ENCODE measurements around the gene GATAD2A. TPM values are rescaled to one million over a fixed set of nuclear protein-coding genes. Genes with fewer than 3 reads are reported as not detected.

The GATAD2A gene
- total RNA-seq, 4 donors from 2014 or later: 17.7 to 51.4 (median 40.1) TPM

- no peak for TF ChIP-seq POLR2A (IDR thresholded peaks at IDR 0.05)
- TF ChIP-seq CTCF (IDR thresholded peaks at IDR 0.05 in 4 of 5, conservative IDR thresholded peaks at IDR 0.05 in 1 of 5): no peak
- H3K4me3 ChIP-seq: no peak overlapping the region
- no peak for DNase-seq
Observed at GRCh38 chr19:19527371-19527656, 121.8 kb downstream of the GATAD2A start.

GRCh38 chr19:19527674-19528625 is 122.5 kb downstream of the GATAD2A start:
- in situ Hi-C loops (cut with MboI; ENCODE audit: low sequenced_read_pairs in 4 of 4) (loop anchor here in 3 of 4 donors (10.0 to 25.0 kb wide), 3 partner anchors 117 to 434 kb away; partner anchors contain the start of gene GMIP (in 1 of the 3)), intact Hi-C loops (cut with DNase I; ENCODE audit: low total_unique reads) (no loop called here)
- Histone ChIP-seq H3K27ac (no peak overlapping the region), H3K9me3 (no peaks in the 10 kb centered on the region), H3K36me3 (peaks cover 0 to 21% of the 10 kb centered on the region in 2 donors), H3K4me1 (peaks cover 8 to 11% of the 10 kb centered on the region in 2 donors), H3K27me3 (no peaks in the 10 kb centered on the region), H3K4me3 (no peak overlapping the region)
- no peak for ATAC-seq
- TF ChIP-seq POLR2A (IDR thresholded peaks at IDR 0.05): no peak
- TF ChIP-seq CTCF (IDR thresholded peaks at IDR 0.05 in 4 of 5, conservative IDR thresholded peaks at IDR 0.05 in 1 of 5): no peak
- DNase-seq: no peak

More at GRCh38 chr19:19527371-19527656, 121.8 kb downstream of the GATAD2A start:
- ATAC-seq: no peak
- Histone ChIP-seq H3K27me3 (no peaks in the 10 kb centered on the region), H3K9me3 (no peaks in the 10 kb centered on the region), H3K27ac (no peak overlapping the region), H3K4me1 (peaks cover 12 to 13% of the 10 kb centered on the region in 2 donors), H3K36me3 (peaks cover 0 to 21% of the 10 kb centered on the region in 2 donors)
- intact Hi-C loops (cut with DNase I; ENCODE audit: low total_unique reads) (no loop called here), in situ Hi-C loops (cut with MboI; ENCODE audit: low sequenced_read_pairs in 4 of 4) (loop anchor here in 3 of 4 donors (10.0 to 25.0 kb wide), 3 partner anchors 117 to 435 kb away; partner anchors contain the start of gene GMIP (in 1 of the 3))

- Histone ChIP-seq H3K9me3 (no peaks in the 10 kb centered on the region), H3K27ac (no peak within 1 kb of the TSS), H3K4me1 (peaks cover 5 to 7% of the 10 kb centered on the region in 2 donors), H3K4me3 (no peak within 1 kb of the TSS), H3K27me3 (no peaks in the 10 kb centered on the region), H3K36me3 (peaks cover 0 to 21% of the 10 kb centered on the region in 2 donors)
- ATAC-seq (no peak), DNase-seq (no peak)
- intact Hi-C loops (cut with DNase I; ENCODE audit: low total_unique reads): no loop called here
- no peak for TF ChIP-seq POLR2A (IDR thresholded peaks at IDR 0.05)
- TF ChIP-seq CTCF (IDR thresholded peaks at IDR 0.05 in 4 of 5, conservative IDR thresholded peaks at IDR 0.05 in 1 of 5): no peak
- in situ Hi-C loops (cut with MboI; ENCODE audit: low sequenced_read_pairs in 4 of 4): loop anchor here in 3 of 4 donors (10.0 to 25.0 kb wide), 3 partner anchors 116 to 433 kb away; partner anchors contain the start of gene GMIP (in 1 of the 3)
Observed at GRCh38 chr19:19528721-19529490, 123.4 kb downstream of the GATAD2A start, which contains the start of gene YJEFN3. Gene YJEFN3, plus strand, starts transcription at chr19:19528911. Its CDS starts 22 bp downstream, at chr19:19528933.

DNA sequence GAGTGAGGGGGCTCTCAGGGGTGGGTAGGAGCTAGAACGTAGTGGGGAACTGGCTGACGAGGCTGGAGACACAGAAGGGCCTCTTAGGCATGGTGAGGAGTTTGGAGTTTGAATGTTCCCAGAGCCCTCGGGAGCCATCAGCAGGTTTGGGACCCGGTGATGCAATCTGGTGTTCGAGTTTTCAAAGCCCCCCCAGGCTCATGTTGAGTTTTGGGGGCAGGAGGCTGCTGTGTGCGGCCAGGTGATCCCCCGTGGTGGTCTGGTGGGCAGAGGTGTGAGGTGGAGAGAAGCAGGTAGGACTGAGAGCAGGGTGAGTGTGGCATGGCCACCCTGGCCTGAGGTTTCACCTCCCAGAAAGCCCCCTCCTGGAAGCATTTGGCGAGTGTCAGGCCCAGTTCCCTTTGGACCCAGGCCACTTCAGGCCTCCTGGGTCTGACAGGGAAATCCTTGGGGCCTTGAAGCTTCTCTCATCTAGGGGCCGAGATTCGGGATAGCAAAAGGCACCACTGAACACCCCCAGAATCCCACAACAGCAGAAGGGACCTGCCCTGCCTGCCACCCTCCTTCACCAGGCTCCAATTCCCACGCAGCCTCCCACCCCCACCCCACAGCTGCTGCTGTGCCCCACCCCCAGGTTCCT is 124.4 kb downstream of the GATAD2A start:
- no peak for TF ChIP-seq CTCF (IDR thresholded peaks at IDR 0.05 in 4 of 5, conservative IDR thresholded peaks at IDR 0.05 in 1 of 5)
- intact Hi-C loops (cut with DNase I; ENCODE audit: low total_unique reads) (no loop called here), in situ Hi-C loops (cut with MboI; ENCODE audit: low sequenced_read_pairs in 4 of 4) (loop anchor here (5.0 to 25.0 kb wide), 5 partner anchors 112 to 432 kb away; partner anchors contain the start of gene GMIP (in 3 of the 4))
- Histone ChIP-seq H3K9me3 (no peaks in the 10 kb centered on the region), H3K27ac (no peak overlapping the region), H3K4me1 (peaks cover 5 to 7% of the 10 kb centered on the region in 2 donors), H3K27me3 (no peaks in the 10 kb centered on the region), H3K4me3 (no peak overlapping the region), H3K36me3 (peaks cover 0 to 17% of the 10 kb centered on the region in 2 donors)
- DNase-seq (no peak), ATAC-seq (no peak)
